IMR-90 (cell line): Measurements from ENCODE around the gene RSRC1.

Experiments
- BHLHE40 ChIP-seq: fragments of 150-350 bp; IDR thresholded peaks from 2 replicates; pipeline ENCODE4 v1.6.1; 2016; ENCODE audit warnings: mild to moderate bottlenecking, low read depth, low read length
- CEBPB ChIP-seq: IDR thresholded peaks from 2 replicates; pipeline ENCODE4 v1.6.1; 2012; ENCODE audit warnings: low read depth, low read length, improper control_type of control experiment
- CHD1 ChIP-seq: IDR thresholded peaks from 2 replicates; pipeline ENCODE4 v1.6.1; 2012; ENCODE audit warnings: low read depth, low read length, improper control_type of control experiment
- FOS ChIP-seq: fragments of 150-350 bp; IDR thresholded peaks from 2 replicates; pipeline ENCODE4 v1.6.1; 2016; ENCODE audit warnings: low read depth, low read length
- MAFK ChIP-seq: IDR thresholded peaks from 2 replicates; pipeline ENCODE4 v1.6.1; 2012; ENCODE audit warnings: low read depth, low read length, improper control_type of control experiment
- MAZ ChIP-seq: IDR thresholded peaks from 2 replicates; pipeline ENCODE4 v1.6.1; 2012; ENCODE audit warnings: low read depth, mild to moderate bottlenecking, low read length, improper control_type of control experiment, moderate library complexity, borderline replicate concordance
- NFE2L2 ChIP-seq: fragments of 150-350 bp; IDR thresholded peaks from 2 replicates; pipeline ENCODE4 v1.6.1; 2016; ENCODE audit warnings: low read depth, mild to moderate bottlenecking, low read length
- POLR2A ChIP-seq: IDR thresholded peaks from 2 replicates; pipeline ENCODE4 v1.6.1; 2012; ENCODE audit warnings: mild to moderate bottlenecking, low read depth, low read length
- RAD21 ChIP-seq: IDR thresholded peaks from 2 replicates; pipeline ENCODE4 v1.6.1; 2012; ENCODE audit warnings: low read length, improper control_type of control experiment
- RCOR1 ChIP-seq: IDR thresholded peaks from 2 replicates; pipeline ENCODE4 v1.6.1; 2012; ENCODE audit warnings: mild to moderate bottlenecking, low read length, improper control_type of control experiment; ENCODE audit not compliant: insufficient replicate concordance
- RFX5 ChIP-seq: IDR thresholded peaks from 2 replicates; pipeline ENCODE4 v1.8.0; 2012; ENCODE audit warnings: low read depth, mild to moderate bottlenecking, low read length, moderate library complexity
- SMC3 ChIP-seq: fragments of 150-350 bp; IDR thresholded peaks from 2 replicates; pipeline ENCODE4 v1.6.1; 2016; ENCODE audit warnings: low read depth, mild to moderate bottlenecking, antibody characterized with exemption, low read length, moderate library complexity
- TF ChIP-seq, protein P1 (sequence below): conservative IDR thresholded peaks from 2 replicates; pipeline ENCODE4 v1.5.1; 2012; ENCODE audit warnings: mild to moderate bottlenecking, low read depth, low read length, improper control_type of control experiment
- TF ChIP-seq, protein P2 (sequence below): fragments of 150-350 bp; IDR thresholded peaks from 2 replicates; pipeline ENCODE4 v1.6.1; 2016; ENCODE audit warnings: low read depth, mild to moderate bottlenecking, low read length, moderate library complexity, borderline replicate concordance

DNA sequence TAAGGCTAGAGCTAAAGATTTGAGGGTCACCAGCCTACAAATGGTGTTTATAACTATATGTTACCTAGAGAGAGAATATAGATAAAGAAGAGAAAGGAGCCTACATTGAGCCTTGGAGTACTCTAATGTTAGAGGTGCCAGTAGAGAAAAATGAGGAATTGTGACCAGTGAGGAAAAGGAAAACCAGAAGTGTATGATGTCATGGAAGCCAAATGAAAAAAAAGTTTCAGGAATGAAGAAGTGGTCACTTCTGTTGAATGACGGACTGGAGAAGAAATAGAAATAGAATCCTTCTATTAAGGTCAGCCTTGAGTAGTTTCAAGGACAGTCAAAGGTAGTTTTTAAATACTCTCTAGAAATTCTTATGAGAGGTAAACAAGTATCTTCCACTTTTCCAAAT lies 409.9 kb downstream of the RSRC1 start:
- TF ChIP-seq MAZ, result no peak
- TF ChIP-seq, protein P1, sequence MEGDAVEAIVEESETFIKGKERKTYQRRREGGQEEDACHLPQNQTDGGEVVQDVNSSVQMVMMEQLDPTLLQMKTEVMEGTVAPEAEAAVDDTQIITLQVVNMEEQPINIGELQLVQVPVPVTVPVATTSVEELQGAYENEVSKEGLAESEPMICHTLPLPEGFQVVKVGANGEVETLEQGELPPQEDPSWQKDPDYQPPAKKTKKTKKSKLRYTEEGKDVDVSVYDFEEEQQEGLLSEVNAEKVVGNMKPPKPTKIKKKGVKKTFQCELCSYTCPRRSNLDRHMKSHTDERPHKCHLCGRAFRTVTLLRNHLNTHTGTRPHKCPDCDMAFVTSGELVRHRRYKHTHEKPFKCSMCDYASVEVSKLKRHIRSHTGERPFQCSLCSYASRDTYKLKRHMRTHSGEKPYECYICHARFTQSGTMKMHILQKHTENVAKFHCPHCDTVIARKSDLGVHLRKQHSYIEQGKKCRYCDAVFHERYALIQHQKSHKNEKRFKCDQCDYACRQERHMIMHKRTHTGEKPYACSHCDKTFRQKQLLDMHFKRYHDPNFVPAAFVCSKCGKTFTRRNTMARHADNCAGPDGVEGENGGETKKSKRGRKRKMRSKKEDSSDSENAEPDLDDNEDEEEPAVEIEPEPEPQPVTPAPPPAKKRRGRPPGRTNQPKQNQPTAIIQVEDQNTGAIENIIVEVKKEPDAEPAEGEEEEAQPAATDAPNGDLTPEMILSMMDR, result no peak
- no peak for TF ChIP-seq NFE2L2
- TF ChIP-seq FOS, result no peak
- TF ChIP-seq RCOR1, result no peak
- no peak for TF ChIP-seq RFX5
- no peak for TF ChIP-seq POLR2A
- no peak for TF ChIP-seq RAD21
- no peak for TF ChIP-seq BHLHE40
- no peak for TF ChIP-seq SMC3
- TF ChIP-seq CHD1, result no peak
- TF ChIP-seq, protein P2, sequence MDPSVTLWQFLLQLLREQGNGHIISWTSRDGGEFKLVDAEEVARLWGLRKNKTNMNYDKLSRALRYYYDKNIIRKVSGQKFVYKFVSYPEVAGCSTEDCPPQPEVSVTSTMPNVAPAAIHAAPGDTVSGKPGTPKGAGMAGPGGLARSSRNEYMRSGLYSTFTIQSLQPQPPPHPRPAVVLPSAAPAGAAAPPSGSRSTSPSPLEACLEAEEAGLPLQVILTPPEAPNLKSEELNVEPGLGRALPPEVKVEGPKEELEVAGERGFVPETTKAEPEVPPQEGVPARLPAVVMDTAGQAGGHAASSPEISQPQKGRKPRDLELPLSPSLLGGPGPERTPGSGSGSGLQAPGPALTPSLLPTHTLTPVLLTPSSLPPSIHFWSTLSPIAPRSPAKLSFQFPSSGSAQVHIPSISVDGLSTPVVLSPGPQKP, result no peak
- TF ChIP-seq CEBPB, result no peak
- no peak for TF ChIP-seq MAFK
